Epithelial cell of esophagus (primary cell): ENCODE results near the gene CD59.
"Not testable (repeated sequence)": the region's sequence is repeated elsewhere in the genome, so short reads cannot be mapped to it uniquely, and the experiment has no call there.

Source experiments
- DNase-seq: peaks from one replicate; pipeline ENCODE4 v3.0.0; 2010; ENCODE audit warnings: low read depth
- H3K4me3 ChIP-seq: 2 replicates; pipeline ENCODE4 v1.5.1; 2011; ENCODE audit warnings: mild to moderate bottlenecking, low read length, control low read depth
- CTCF ChIP-seq: IDR thresholded peaks from 2 replicates; pipeline ENCODE4 v1.5.1; 2011; ENCODE audit warnings: low read depth, mild to moderate bottlenecking, low read length, control low read depth, inconsistent platforms; ENCODE audit not compliant: insufficient read depth; ENCODE audit errors: missing control alignments

Gene CD59

DNA sequence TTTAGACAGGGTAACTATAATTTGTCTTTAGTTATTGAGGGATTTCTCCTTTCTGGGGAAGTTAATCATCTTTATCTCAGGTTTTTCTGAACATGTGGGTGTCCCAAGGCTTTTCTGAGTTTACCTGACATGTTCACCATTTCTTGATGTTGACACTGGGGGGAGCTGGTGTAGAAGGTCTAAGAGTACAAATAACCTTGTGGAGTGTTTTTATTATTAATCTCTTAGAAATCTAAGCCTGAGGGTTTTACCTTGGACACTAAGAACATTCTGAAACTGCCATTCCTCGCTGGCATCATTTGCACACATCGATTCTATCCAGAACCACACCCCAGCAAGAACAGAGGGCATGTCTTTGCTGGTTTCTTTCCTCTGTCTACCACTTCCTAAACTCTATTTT, 20.0 kb downstream of the CD59 start:
- peak; percentile 78 for DNase-seq
- H3K4me3 ChIP-seq, result no peak overlapping the region
- TF ChIP-seq CTCF, result peak; percentile 52

DNA sequence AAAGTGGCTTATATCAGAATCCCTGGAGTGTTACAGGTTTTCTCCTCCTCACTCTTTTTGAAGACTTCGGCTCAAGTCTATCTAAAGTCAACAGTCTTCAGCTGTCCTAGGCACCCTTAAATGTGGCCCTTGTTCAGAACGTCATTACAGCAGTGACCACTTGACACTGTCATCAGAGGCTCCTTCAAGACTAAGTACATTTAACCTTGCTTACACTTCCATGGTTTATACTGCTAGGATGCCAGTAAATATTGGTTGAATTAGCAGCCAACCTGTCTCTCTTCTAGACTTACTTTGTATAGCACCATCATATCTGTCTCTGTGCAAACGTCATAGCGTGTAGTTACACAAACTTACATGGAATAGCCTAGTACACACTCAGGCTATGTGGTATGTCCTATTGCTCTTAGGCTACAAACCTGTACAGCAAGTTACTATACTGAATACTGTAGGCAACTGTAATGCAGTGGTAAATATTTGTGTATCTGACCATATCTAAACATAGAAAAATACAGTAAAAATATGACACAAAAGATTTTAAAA, 22.3 kb downstream of the CD59 start:
- no peak overlapping the region for H3K4me3 ChIP-seq
- TF ChIP-seq CTCF, result no peak
- no peak for DNase-seq

- TF ChIP-seq CTCF, result no peak
- H3K4me3 ChIP-seq, result no peak overlapping the region
- DNase-seq, result no peak
These were observed 22.9 kb downstream of the CD59 start for GRCh38 chr11:33713151-33713855.

- DNase-seq, result no peak
- no peak overlapping the region for H3K4me3 ChIP-seq
- no peak for TF ChIP-seq CTCF
These were observed 23.8 kb downstream of the CD59 start for GRCh38 chr11:33712436-33712835.

DNA sequence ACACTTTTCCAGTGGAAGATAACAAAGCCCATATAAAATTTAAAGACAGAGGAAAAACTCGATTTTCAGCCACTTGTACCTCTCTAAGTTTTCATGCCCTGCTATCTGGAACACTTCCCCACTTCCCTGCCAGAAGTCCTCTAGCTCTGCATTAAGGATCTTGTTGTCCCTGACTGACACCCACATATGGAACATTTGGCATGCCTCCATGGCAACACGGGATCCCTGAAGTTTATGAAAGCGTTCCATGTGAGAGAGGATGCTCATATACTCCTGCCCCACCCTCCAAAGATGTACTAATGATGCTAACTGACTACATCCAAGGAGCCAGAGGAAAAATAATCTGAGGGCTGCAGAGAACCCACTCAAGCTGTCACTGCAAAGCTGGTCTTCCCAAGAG, 26.8 kb downstream of the CD59 start:
- no peak for TF ChIP-seq CTCF

DNA sequence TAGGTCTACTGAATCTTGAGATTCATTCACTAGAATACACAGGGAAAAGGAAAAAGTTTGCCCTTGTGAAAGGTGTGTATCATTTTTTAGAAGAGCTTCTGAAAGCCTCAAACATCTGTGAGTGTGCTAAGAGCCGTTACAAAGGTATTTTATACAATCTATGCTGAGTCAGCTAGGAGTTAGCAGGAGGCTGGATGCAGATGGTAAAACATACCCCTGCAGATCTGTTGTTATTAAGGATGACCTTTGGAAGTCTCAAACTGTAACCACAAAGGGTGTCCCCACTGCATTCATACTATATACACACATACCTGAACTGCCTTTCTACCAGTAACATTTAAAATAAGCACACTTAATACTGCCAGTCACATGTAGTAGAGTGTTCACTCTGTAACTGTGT, 27.2 kb downstream of the CD59 start:
- DNase-seq, result no peak
- TF ChIP-seq CTCF, result no peak
- H3K4me3 ChIP-seq, result no peak overlapping the region

More for the DNA sequence above, 26.8 kb downstream of the CD59 start:
- H3K4me3 ChIP-seq, result no peak overlapping the region
- DNase-seq, result no peak

DNA sequence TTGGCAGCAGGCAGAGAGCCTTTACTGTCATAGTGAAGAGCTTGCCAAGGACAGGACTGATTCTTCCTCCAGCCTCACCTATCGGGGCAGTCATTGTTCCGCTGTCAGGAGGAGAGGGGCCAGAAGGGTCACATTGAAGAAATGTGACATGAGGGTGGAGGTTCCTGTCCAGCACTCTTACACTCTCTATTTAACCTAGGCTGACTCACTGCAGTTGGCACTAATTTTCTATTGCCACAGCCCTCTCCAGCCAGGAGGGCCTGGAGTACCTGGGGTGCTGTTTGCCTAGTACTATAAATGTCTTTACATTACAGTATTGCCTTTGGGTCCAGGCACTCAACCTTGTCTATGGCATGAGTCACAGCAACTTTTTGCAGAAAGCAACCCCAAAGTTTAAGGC, 28.4 kb downstream of the CD59 start:
- not testable (repeated sequence) for H3K4me3 ChIP-seq
- peak; percentile 51 for DNase-seq
